ENCODE results near the gene SCAF1.

GRCh38 chr19:49662011-49662410 is 20.0 kb downstream of the SCAF1 start:
- TF ChIP-seq CTCF (conservative IDR thresholded peaks at IDR 0.05; ENCODE audit: low read depth in 2 of 2) (no peak), EZH2 (IDR thresholded peaks at IDR 0.05; ENCODE audit: low read depth, unreplicated experiment) (no peak), REST (IDR thresholded peaks at IDR 0.05; ENCODE audit: unreplicated experiment) (no peak), ETS1 (IDR thresholded peaks at IDR 0.05) (no peak), JUNB (IDR thresholded peaks at IDR 0.05; ENCODE audit: unreplicated experiment) (no peak), POLR2AphosphoS5 (IDR thresholded peaks at IDR 0.05; ENCODE audit: low read depth) (no peak), EZH2phosphoT487 (IDR thresholded peaks at IDR 0.05; ENCODE audit: unreplicated experiment) (no peak), CREB1 (CRISPR knock-in tag; IDR thresholded peaks at IDR 0.05; ENCODE audit: low read depth) (no peak), ZNF331 (CRISPR knock-in tag; IDR thresholded peaks at IDR 0.05; ENCODE audit: low read depth) (no peak), ZNF462 (CRISPR knock-in tag; IDR thresholded peaks at IDR 0.05) (no peak), NANOG (IDR thresholded peaks at IDR 0.05; ENCODE audit: borderline replicate concordance) (no peak), STAT1 (IDR thresholded peaks at IDR 0.05; ENCODE audit: unreplicated experiment) (no peak), ZNF114 (CRISPR knock-in tag; IDR thresholded peaks at IDR 0.05) (no peak)

Measured in GM23338 (cell line).